ENCODE data around the gene ATXN8OS.

- TF ChIP-seq CTCF (IDR thresholded peaks at IDR 0.05) (no peak), POLR2A (IDR thresholded peaks at IDR 0.05) (no peak)
Observed at GRCh38 chr13:70172946-70173597, 65.4 kb downstream of the ATXN8OS start.
